HEK293 (cell line): ENCODE data around the gene KCNMA1.

ENCODE experiments used
- CTCF ChIA-PET: fragments of 350-600 bp; formaldehyde crosslinking; extraction: SDS; loops from one replicate; lab custom pipeline; 2021; ENCODE audit warnings: antibody characterized with exemption; lab: Yijun Ruan, JAX
- POLR2A ChIA-PET: fragments of 300-600 bp; formaldehyde crosslinking; extraction: SDS; loops from one replicate; lab custom pipeline; 2020; ENCODE audit warnings: antibody characterized with exemption, inconsistent platforms; lab: Yijun Ruan, JAX
- H3K27ac ChIP-seq: fragments of 200-500 bp; sonication (Bioruptor generic); 2 replicates; pipeline ENCODE4 v1.5.1; 2014; ENCODE audit warnings: low read depth, low read length, control low read depth, inconsistent platforms; ENCODE audit errors: extremely low read depth
- H3K36me3 ChIP-seq, 2 experiments: fragments of 200-500 bp in 1 of 2; sonication (Bioruptor generic) in 1 of 2; 1 replicate in 1 of 2; 2 replicates in 1 of 2; pipeline ENCODE4 v1.5.1; 2014 to 2017; ENCODE audit warnings: inconsistent platforms in 2 of 2, low read length in 2 of 2; ENCODE audit not compliant: control insufficient read depth in 2 of 2, insufficient read depth in 1 of 2
- H3K4me1 ChIP-seq: fragments of 200-500 bp; sonication (Bioruptor generic); 2 replicates; pipeline ENCODE4 v1.5.1; 2014; ENCODE audit warnings: mild to moderate bottlenecking, low read length, inconsistent platforms; ENCODE audit not compliant: control insufficient read depth, insufficient read depth
- H3K4me3 ChIP-seq: 2 replicates; pipeline ENCODE4 v1.5.1; 2011; ENCODE audit warnings: low read depth, mild to moderate bottlenecking, control low read depth, low read length, moderate library complexity
- H3K9me3 ChIP-seq: fragments of 200-500 bp; sonication (Bioruptor generic); 2 replicates; pipeline ENCODE4 v1.5.1; 2014; ENCODE audit warnings: low read depth, low read length, inconsistent platforms; ENCODE audit not compliant: control insufficient read depth, insufficient read depth
- BCL11A ChIP-seq: fragments of 450-650 bp; formaldehyde crosslinking; IDR thresholded peaks from 2 replicates; pipeline ENCODE4 v1.5.1; 2016; ENCODE audit warnings: low read depth, missing biosample characterization, missing genetic modification characterization
- HOXA7 ChIP-seq: sonication (generic); formaldehyde crosslinking; IDR thresholded peaks from 2 replicates; pipeline ENCODE4 v1.8.1; 2022; ENCODE audit warnings: missing genetic modification reagents, borderline replicate concordance
- KLF9 ChIP-seq: fragments of 450-650 bp; formaldehyde crosslinking; IDR thresholded peaks from 2 replicates; pipeline ENCODE4 v1.5.1; 2016; ENCODE audit warnings: missing biosample characterization, missing genetic modification characterization, low read depth
- OVOL3 ChIP-seq: fragments of 450-650 bp; formaldehyde crosslinking; IDR thresholded peaks from 2 replicates; pipeline ENCODE4 v1.5.1; 2016; ENCODE audit warnings: missing biosample characterization, missing genetic modification characterization
- REPIN1 ChIP-seq: fragments of 450-650 bp; formaldehyde crosslinking; IDR thresholded peaks from 2 replicates; pipeline ENCODE4 v1.5.1; 2017; ENCODE audit warnings: missing biosample characterization, missing genetic modification characterization, low read depth
- ZFHX2 ChIP-seq: fragments of 450-650 bp; formaldehyde crosslinking; conservative IDR thresholded peaks from 2 replicates; pipeline ENCODE4 v1.5.1; 2016; ENCODE audit warnings: missing biosample characterization, missing genetic modification characterization
- ZNF114 ChIP-seq: fragments of 450-650 bp; formaldehyde crosslinking; IDR thresholded peaks from 2 replicates; pipeline ENCODE4 v1.5.0; 2017; ENCODE audit warnings: missing biosample characterization, missing genetic modification characterization
- ZNF132 ChIP-seq: fragments of 450-650 bp; formaldehyde crosslinking; IDR thresholded peaks from 2 replicates; pipeline ENCODE4 v1.5.1; 2017; ENCODE audit warnings: missing biosample characterization, missing genetic modification characterization, borderline replicate concordance
- ZNF155 ChIP-seq: fragments of 450-650 bp; formaldehyde crosslinking; IDR thresholded peaks from 2 replicates; pipeline ENCODE4 v1.5.1; 2016; ENCODE audit warnings: missing biosample characterization, missing genetic modification characterization
- ZNF184 ChIP-seq: fragments of 450-650 bp; IDR thresholded peaks from 2 replicates; pipeline ENCODE4 v1.5.1; 2018; ENCODE audit warnings: missing biosample characterization, mild to moderate bottlenecking, missing genetic modification characterization
- ZNF292 ChIP-seq: fragments of 450-650 bp; formaldehyde crosslinking; IDR thresholded peaks from 2 replicates; pipeline ENCODE4 v1.5.1; 2016; ENCODE audit warnings: low read depth, missing biosample characterization, missing genetic modification characterization, borderline replicate concordance
- ZNF311 ChIP-seq: fragments of 450-650 bp; formaldehyde crosslinking; IDR thresholded peaks from 2 replicates; pipeline ENCODE4 v1.5.1; 2017; ENCODE audit warnings: missing biosample characterization, missing genetic modification characterization, borderline replicate concordance
- ZNF521 ChIP-seq: fragments of 450-650 bp; formaldehyde crosslinking; IDR thresholded peaks from 2 replicates; pipeline ENCODE4 v1.5.1; 2017; ENCODE audit warnings: missing biosample characterization, mild to moderate bottlenecking, missing genetic modification characterization
- ZNF654 ChIP-seq: fragments of 450-650 bp; formaldehyde crosslinking; IDR thresholded peaks from 2 replicates; pipeline ENCODE4 v1.5.1; 2016; ENCODE audit warnings: low read depth, missing biosample characterization, missing genetic modification characterization
- ZNF664 ChIP-seq: fragments of 450-650 bp; formaldehyde crosslinking; IDR thresholded peaks from 2 replicates; pipeline ENCODE4 v1.5.1; 2016; ENCODE audit warnings: missing biosample characterization, missing genetic modification characterization
- ZNF670 ChIP-seq: fragments of 450-650 bp; formaldehyde crosslinking; IDR thresholded peaks from 2 replicates; pipeline ENCODE4 v1.5.1; 2016; ENCODE audit warnings: missing biosample characterization, missing genetic modification characterization, low read depth
- ZNF677 ChIP-seq: fragments of 450-650 bp; IDR thresholded peaks from 2 replicates; pipeline ENCODE4 v1.5.0; 2018; ENCODE audit warnings: missing biosample characterization, mild to moderate bottlenecking, missing genetic modification characterization, moderate library complexity
- ZNF701 ChIP-seq: fragments of 450-650 bp; formaldehyde crosslinking; IDR thresholded peaks from 2 replicates; pipeline ENCODE4 v1.5.1; 2016; ENCODE audit warnings: missing biosample characterization, missing genetic modification characterization
- ZNF76 ChIP-seq: fragments of 450-650 bp; formaldehyde crosslinking; IDR thresholded peaks from 2 replicates; pipeline ENCODE4; 2016; ENCODE audit warnings: low read depth, missing biosample characterization, missing genetic modification characterization, borderline replicate concordance
- ZNF830 ChIP-seq: fragments of 450-650 bp; IDR thresholded peaks from 2 replicates; pipeline ENCODE4 v1.5.0; 2018; ENCODE audit warnings: missing biosample characterization, missing genetic modification characterization, low read depth, mild to moderate bottlenecking, moderate library complexity
- TF ChIP-seq, protein P1 (sequence below): fragments of 450-650 bp; formaldehyde crosslinking; IDR thresholded peaks from 2 replicates; pipeline ENCODE4 v1.5.1; 2016; ENCODE audit warnings: missing biosample characterization, missing genetic modification characterization, borderline replicate concordance
- TF ChIP-seq, protein P2 (sequence below): fragments of 450-650 bp; formaldehyde crosslinking; IDR thresholded peaks from 2 replicates; pipeline ENCODE4 v1.5.1; 2016; ENCODE audit warnings: missing biosample characterization, missing genetic modification characterization
- TF ChIP-seq, protein P3 (sequence below): fragments of 450-650 bp; formaldehyde crosslinking; IDR thresholded peaks from 2 replicates; pipeline ENCODE4 v1.5.1; 2016; ENCODE audit warnings: missing biosample characterization, missing genetic modification characterization
- TF ChIP-seq, protein P4 (sequence below): fragments of 450-650 bp; formaldehyde crosslinking; IDR thresholded peaks from 2 replicates; pipeline ENCODE4 v1.5.1; 2017; ENCODE audit warnings: missing biosample characterization, missing genetic modification characterization
- TF ChIP-seq, protein P5 (sequence below): sonication (generic); formaldehyde crosslinking; IDR thresholded peaks from 2 replicates; pipeline ENCODE4 v1.8.1; 2022; ENCODE audit warnings: mild to moderate bottlenecking, moderate library complexity, missing genetic modification reagents
- TF ChIP-seq, protein P6 (sequence below): fragments of 450-650 bp; IDR thresholded peaks from 2 replicates; pipeline ENCODE4 v1.5.1; 2018; ENCODE audit warnings: missing biosample characterization, missing genetic modification characterization

The KCNMA1 gene

DNA sequence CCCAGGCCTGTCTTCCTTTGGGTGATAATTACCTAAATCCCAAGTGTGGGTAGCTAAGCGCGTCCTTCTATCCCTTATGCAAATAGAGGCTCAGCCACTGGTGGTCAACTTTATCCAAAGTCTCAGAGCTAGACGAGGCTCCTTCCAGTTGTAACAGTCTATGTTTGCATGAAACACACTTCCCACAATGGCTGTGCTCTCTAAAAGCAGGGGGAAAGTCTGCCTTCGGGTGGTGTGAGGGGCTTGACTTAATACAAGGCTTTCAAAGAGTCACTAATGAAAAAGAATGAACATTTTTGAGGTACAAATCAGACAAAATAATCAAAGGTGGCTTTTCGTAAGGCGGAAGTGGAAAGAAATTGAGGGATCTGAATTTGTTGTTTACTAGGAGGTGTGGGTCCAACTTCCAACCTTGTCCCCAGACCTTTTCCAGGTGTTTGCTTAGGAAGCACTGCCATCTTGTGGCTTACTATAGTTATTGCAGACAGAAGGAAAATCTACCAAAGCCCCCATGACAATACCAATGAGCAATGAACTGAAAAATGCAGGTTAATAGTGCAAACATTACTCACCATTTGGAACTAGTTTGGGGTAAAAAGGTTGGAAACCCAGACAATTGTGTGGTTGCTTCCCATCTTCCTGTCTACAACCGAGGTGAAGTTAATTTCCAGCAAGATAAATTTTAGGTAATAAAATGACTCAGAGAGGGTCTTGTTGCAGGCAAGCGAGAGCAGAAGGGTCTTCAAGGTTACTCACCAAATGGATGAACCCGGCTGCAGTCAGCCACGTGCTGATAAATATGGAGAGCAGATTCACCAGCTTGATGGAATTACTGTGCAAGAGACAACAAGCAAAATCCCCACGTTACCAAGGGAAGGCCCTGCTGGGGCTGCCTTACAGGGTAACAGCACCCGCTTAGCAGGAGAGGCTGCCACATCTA lies 525.7 kb downstream of the KCNMA1 start (continued):
- no peak for TF ChIP-seq ZNF132 (tag by site-specific recombination)
- no peak for TF ChIP-seq ZNF311 (tag by site-specific recombination)
- TF ChIP-seq ZNF664 (tag by site-specific recombination) = no peak
- no peak for TF ChIP-seq ZNF184 (tag by site-specific recombination)
- TF ChIP-seq OVOL3 (tag by site-specific recombination) = no peak
- TF ChIP-seq ZNF76 (tag by site-specific recombination) = no peak
- TF ChIP-seq ZNF654 (tag by site-specific recombination) = peak; percentile 97
- no peak for TF ChIP-seq ZNF677 (tag by site-specific recombination)

DNA sequence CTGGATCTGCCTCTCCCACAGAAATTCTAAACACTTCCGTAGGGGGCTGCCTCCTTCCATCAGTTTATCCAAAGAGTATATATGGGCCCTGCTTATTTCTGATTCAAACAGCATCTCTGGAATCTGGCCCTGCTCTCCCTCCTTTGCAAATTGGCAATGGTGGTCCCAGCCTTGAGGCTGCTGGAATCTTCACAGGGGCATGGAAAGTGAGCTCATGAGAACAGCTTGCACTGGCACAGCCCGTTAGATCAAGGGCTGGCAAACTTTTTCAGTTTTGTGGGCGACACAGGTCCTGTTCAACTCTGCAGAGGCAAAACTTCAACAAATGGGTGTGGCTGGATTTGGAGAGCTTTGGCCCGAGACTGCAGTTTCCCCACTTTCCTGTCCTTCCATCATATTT lies 526.9 kb downstream of the KCNMA1 start:
- no peak overlapping the region for H3K27ac ChIP-seq
- H3K4me3 ChIP-seq = no peak overlapping the region
- no peaks in the 10 kb centered on the region for H3K9me3 ChIP-seq
- ChIA-PET POLR2A (no interaction called here), CTCF (interaction anchor here (0.7 to 1.5 kb wide), 6 partner anchors 16 to 808 kb away, joined by 3 to 5 read pairs (median 4); no protein-coding TSS in a partner anchor)
- no peaks in the 10 kb centered on the region; the same call in 1 of the 2 replicates for H3K4me1 ChIP-seq
- no peaks in the 10 kb centered on the region for H3K36me3 ChIP-seq
- TF ChIP-seq ZNF701 = no peak
- TF ChIP-seq KLF9 = no peak
- TF ChIP-seq, protein P1, sequence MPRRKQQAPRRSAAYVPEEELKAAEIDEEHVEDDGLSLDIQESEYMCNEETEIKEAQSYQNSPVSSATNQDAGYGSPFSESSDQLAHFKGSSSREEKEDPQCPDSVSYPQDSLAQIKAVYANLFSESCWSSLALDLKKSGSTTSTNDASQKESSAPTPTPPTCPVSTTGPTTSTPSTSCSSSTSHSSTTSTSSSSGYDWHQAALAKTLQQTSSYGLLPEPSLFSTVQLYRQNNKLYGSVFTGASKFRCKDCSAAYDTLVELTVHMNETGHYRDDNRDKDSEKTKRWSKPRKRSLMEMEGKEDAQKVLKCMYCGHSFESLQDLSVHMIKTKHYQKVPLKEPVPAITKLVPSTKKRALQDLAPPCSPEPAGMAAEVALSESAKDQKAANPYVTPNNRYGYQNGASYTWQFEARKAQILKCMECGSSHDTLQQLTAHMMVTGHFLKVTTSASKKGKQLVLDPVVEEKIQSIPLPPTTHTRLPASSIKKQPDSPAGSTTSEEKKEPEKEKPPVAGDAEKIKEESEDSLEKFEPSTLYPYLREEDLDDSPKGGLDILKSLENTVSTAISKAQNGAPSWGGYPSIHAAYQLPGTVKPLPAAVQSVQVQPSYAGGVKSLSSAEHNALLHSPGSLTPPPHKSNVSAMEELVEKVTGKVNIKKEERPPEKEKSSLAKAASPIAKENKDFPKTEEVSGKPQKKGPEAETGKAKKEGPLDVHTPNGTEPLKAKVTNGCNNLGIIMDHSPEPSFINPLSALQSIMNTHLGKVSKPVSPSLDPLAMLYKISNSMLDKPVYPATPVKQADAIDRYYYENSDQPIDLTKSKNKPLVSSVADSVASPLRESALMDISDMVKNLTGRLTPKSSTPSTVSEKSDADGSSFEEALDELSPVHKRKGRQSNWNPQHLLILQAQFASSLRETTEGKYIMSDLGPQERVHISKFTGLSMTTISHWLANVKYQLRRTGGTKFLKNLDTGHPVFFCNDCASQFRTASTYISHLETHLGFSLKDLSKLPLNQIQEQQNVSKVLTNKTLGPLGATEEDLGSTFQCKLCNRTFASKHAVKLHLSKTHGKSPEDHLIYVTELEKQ (tag by site-specific recombination) = no peak
- TF ChIP-seq ZNF292 (tag by site-specific recombination) = no peak
- no peak for TF ChIP-seq ZNF155
- TF ChIP-seq ZNF114 (tag by site-specific recombination) = no peak
- TF ChIP-seq HOXA7 (CRISPR knock-in tag) = no peak
- TF ChIP-seq, protein P2, sequence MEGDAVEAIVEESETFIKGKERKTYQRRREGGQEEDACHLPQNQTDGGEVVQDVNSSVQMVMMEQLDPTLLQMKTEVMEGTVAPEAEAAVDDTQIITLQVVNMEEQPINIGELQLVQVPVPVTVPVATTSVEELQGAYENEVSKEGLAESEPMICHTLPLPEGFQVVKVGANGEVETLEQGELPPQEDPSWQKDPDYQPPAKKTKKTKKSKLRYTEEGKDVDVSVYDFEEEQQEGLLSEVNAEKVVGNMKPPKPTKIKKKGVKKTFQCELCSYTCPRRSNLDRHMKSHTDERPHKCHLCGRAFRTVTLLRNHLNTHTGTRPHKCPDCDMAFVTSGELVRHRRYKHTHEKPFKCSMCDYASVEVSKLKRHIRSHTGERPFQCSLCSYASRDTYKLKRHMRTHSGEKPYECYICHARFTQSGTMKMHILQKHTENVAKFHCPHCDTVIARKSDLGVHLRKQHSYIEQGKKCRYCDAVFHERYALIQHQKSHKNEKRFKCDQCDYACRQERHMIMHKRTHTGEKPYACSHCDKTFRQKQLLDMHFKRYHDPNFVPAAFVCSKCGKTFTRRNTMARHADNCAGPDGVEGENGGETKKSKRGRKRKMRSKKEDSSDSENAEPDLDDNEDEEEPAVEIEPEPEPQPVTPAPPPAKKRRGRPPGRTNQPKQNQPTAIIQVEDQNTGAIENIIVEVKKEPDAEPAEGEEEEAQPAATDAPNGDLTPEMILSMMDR (tag by site-specific recombination) = no peak
- no peak for TF ChIP-seq ZFHX2
- no peak for TF ChIP-seq REPIN1
- no peak for TF ChIP-seq BCL11A (tag by site-specific recombination)
- TF ChIP-seq ZNF76 (tag by site-specific recombination) = no peak
- no peak for TF ChIP-seq ZNF670 (tag by site-specific recombination)
- TF ChIP-seq, protein P3, sequence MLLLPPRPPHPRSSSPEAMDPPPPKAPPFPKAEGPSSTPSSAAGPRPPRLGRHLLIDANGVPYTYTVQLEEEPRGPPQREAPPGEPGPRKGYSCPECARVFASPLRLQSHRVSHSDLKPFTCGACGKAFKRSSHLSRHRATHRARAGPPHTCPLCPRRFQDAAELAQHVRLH = no peak
- TF ChIP-seq, protein P4, sequence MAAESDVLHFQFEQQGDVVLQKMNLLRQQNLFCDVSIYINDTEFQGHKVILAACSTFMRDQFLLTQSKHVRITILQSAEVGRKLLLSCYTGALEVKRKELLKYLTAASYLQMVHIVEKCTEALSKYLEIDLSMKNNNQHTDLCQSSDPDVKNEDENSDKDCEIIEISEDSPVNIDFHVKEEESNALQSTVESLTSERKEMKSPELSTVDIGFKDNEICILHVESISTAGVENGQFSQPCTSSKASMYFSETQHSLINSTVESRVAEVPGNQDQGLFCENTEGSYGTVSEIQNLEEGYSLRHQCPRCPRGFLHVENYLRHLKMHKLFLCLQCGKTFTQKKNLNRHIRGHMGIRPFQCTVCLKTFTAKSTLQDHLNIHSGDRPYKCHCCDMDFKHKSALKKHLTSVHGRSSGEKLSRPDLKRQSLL (tag by site-specific recombination) = no peak
- TF ChIP-seq, protein P5, sequence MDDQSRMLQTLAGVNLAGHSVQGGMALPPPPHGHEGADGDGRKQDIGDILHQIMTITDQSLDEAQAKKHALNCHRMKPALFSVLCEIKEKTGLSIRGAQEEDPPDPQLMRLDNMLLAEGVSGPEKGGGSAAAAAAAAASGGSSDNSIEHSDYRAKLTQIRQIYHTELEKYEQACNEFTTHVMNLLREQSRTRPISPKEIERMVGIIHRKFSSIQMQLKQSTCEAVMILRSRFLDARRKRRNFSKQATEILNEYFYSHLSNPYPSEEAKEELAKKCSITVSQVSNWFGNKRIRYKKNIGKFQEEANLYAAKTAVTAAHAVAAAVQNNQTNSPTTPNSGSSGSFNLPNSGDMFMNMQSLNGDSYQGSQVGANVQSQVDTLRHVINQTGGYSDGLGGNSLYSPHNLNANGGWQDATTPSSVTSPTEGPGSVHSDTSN (CRISPR knock-in tag) = no peak
- TF ChIP-seq, protein P6, sequence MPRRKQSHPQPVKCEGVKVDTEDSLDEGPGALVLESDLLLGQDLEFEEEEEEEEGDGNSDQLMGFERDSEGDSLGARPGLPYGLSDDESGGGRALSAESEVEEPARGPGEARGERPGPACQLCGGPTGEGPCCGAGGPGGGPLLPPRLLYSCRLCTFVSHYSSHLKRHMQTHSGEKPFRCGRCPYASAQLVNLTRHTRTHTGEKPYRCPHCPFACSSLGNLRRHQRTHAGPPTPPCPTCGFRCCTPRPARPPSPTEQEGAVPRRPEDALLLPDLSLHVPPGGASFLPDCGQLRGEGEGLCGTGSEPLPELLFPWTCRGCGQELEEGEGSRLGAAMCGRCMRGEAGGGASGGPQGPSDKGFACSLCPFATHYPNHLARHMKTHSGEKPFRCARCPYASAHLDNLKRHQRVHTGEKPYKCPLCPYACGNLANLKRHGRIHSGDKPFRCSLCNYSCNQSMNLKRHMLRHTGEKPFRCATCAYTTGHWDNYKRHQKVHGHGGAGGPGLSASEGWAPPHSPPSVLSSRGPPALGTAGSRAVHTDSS (tag by site-specific recombination) = no peak
- no peak for TF ChIP-seq ZNF830 (tag by site-specific recombination)
- no peak for TF ChIP-seq ZNF521
